ENCODE data around the gene PTPN3. TPM values are rescaled to one million over a fixed set of nuclear protein-coding genes. Genes with fewer than 3 reads are reported as not detected.

PTPN3 gene
- total and polyA plus RNA-seq, 7 experiments from 2014 or later, result 0.89 TPM; not detected in 6

DNA sequence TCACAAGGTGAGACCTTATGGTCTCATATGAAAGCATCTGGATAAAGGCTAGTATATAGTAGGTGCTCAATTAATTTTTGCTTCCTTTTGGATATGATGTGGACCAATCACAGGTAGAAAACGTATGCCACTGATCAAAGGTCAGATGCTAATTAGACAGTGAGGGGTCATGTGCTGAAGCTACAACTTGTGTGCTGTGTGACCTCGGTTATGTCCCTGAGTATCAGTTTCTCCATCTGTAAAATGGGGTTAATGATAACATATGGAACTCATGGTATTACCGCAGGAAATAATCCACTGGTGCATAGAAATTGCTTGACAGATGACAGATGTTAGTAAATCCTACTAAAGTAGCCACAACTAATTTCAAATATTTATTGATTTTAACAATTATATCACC is 62.0 kb downstream of the PTPN3 start:
- H3K27ac Mint-ChIP-seq, result no peak overlapping the region
- POLR2A ChIA-PET, result no interaction called here
- no peak for ATAC-seq

DNA sequence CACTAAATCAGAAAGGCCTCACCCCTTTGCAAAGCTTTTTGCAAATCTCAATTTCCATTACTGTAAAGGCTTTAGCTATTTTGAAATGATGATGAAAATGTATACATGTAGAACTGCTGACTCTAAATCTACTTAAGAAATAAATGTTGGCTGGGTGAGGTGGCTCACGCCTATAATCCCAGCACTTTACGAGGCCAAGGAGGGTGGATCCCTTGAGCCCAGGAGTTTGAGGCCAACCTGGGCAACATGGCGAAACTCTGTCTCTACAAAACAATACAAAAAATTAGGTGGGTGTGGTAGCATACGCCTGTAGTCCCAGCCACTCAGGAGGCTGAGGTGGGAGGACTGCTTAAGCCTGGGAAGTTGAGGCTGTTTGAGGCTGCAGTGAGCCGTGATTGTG is 64.6 kb downstream of the PTPN3 start:
- peaks cover 0 to 3% (median 0%) of the 10 kb centered on the region in 11 donors for H3K9me3 Mint-ChIP-seq
- ChIA-PET CTCF (no interaction called here), POLR2A (no interaction called here)
- DNase-seq (no peak), ATAC-seq (no peak)
- H3K36me3 ChIP-seq (ENCODE audit: control insufficient read depth in 2 of 3, insufficient read depth in 3 of 3, low read length in 3 of 3), result no peaks in the 10 kb centered on the region
- H3K4me3 Mint-ChIP-seq, result no peak overlapping the region
- H3K27me3 ChIP-seq (ENCODE audit: control insufficient read depth in 2 of 2, insufficient read depth in 2 of 2, low read length in 2 of 2), result no peaks in the 10 kb centered on the region
- H3K27ac ChIP-seq (ENCODE audit: low read depth, low read length), result no peak overlapping the region
- no peaks in the 10 kb centered on the region for H3K4me1 Mint-ChIP-seq
- H3K27me3 Mint-ChIP-seq, result peaks cover 8 to 27% (median 14%) of the 10 kb centered on the region in 5 donors
- H3K9me3 ChIP-seq (ENCODE audit: control insufficient read depth in 2 of 3, low read length in 3 of 3), result no peaks in the 10 kb centered on the region
- H3K4me3 ChIP-seq (ENCODE audit: low read length), result no peak overlapping the region
- no peak overlapping the region for H3K27ac Mint-ChIP-seq
- no peaks in the 10 kb centered on the region for H3K4me1 ChIP-seq (ENCODE audit: control insufficient read depth in 2 of 2, insufficient read depth in 2 of 2, low read length in 2 of 2)
- H3K36me3 Mint-ChIP-seq, result no peaks in the 10 kb centered on the region
- intact Hi-C loops (cut with micrococcal nuclease), result no loop called here

More for the DNA sequence above, 62.0 kb downstream of the PTPN3 start:
- Histone ChIP-seq H3K9me3 (ENCODE audit: control insufficient read depth in 2 of 3, low read length in 3 of 3) (no peaks in the 10 kb centered on the region), H3K27ac (ENCODE audit: low read depth, low read length) (no peak overlapping the region), H3K4me1 (ENCODE audit: control insufficient read depth in 2 of 2, insufficient read depth in 2 of 2, low read length in 2 of 2) (peaks cover 0 to 3% of the 10 kb centered on the region in 2 donors), H3K27me3 (ENCODE audit: control insufficient read depth in 2 of 2, insufficient read depth in 2 of 2, low read length in 2 of 2) (no peaks in the 10 kb centered on the region), H3K36me3 (ENCODE audit: control insufficient read depth in 2 of 3, insufficient read depth in 3 of 3, low read length in 3 of 3) (no peaks in the 10 kb centered on the region), H3K4me3 (ENCODE audit: low read length) (no peak overlapping the region)
- no peak for DNase-seq
- intact Hi-C loops (cut with micrococcal nuclease), result no loop called here
- no peak overlapping the region for H3K4me3 Mint-ChIP-seq
- H3K4me1 Mint-ChIP-seq, result peaks cover 6 to 17% (median 11%) of the 10 kb centered on the region in 7 donors
- CTCF ChIA-PET, result no interaction called here
- peaks cover 11 to 31% (median 20%) of the 10 kb centered on the region in 5 donors for H3K27me3 Mint-ChIP-seq
- H3K36me3 Mint-ChIP-seq, result no peaks in the 10 kb centered on the region
- H3K9me3 Mint-ChIP-seq, result peaks cover 0 to 4% (median 0%) of the 10 kb centered on the region in 11 donors

DNA sequence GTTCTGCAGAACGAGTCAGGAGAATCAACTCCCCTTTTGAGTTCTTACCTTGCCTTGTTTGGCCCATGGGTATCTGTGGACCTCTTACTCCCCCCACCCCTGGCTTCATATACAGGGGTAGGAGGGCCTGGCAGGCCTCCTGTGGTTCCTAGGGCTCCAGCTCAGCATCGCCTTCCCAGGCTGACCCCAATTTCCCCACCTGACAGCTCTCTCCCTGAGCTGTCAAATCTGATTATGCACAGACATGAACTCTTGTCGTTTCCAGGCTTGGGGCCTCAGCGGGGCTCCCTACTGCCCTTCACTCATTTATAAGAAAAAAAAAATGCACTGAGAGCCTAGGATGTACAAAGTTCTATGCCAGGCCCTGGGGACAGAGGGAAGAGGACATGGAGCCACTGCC is 67.9 kb downstream of the PTPN3 start:
- intact Hi-C loops (cut with micrococcal nuclease), result no loop called here
- ATAC-seq (no peak), DNase-seq (no peak)
- H3K4me3 ChIP-seq (ENCODE audit: low read length), result no peak overlapping the region
- ChIA-PET POLR2A (interaction anchor here (0.6 kb wide), 1 partner anchor 17 kb away, joined by 3 read pairs; no protein-coding TSS in a partner anchor), CTCF (no interaction called here)
- H3K9me3 Mint-ChIP-seq, result peaks cover 0 to 3% (median 0%) of the 10 kb centered on the region in 11 donors
- H3K27ac ChIP-seq (ENCODE audit: low read depth, low read length), result no peak overlapping the region
- no peak overlapping the region for H3K4me3 Mint-ChIP-seq
- H3K9me3 ChIP-seq (ENCODE audit: control insufficient read depth in 2 of 3, low read length in 3 of 3), result no peaks in the 10 kb centered on the region
- H3K36me3 ChIP-seq (ENCODE audit: control insufficient read depth in 2 of 3, insufficient read depth in 3 of 3, low read length in 3 of 3), result no peaks in the 10 kb centered on the region
- H3K4me1 ChIP-seq (ENCODE audit: control insufficient read depth in 2 of 2, insufficient read depth in 2 of 2, low read length in 2 of 2), result no peaks in the 10 kb centered on the region
- H3K36me3 Mint-ChIP-seq, result no peaks in the 10 kb centered on the region
- H3K27me3 ChIP-seq (ENCODE audit: control insufficient read depth in 2 of 2, insufficient read depth in 2 of 2, low read length in 2 of 2), result no peaks in the 10 kb centered on the region
- no peaks in the 10 kb centered on the region for H3K4me1 Mint-ChIP-seq
- H3K27ac Mint-ChIP-seq, result no peak overlapping the region
- peaks cover 0 to 22% (median 5%) of the 10 kb centered on the region in 5 donors for H3K27me3 Mint-ChIP-seq

DNA sequence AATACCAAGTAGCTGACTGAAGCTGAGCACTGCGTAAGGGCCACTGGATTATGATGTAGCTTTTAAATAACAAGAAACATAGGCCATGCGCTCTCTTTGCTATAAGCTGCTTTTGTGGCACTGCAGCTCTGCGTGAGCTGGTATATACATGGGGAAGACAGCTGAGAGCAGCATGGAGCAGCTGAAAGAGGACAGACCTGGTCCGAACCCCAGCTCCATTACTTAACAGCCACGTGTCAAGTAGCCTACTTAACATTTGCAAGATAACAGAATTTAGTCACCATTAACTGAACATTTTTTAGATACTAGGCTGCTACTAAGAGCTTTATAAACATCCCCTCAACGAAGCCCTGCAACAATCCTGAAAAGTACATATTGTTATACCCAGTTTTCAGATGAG is 69.3 kb downstream of the PTPN3 start:
- H3K9me3 Mint-ChIP-seq, result peaks cover 0 to 3% (median 0%) of the 10 kb centered on the region in 11 donors
- H3K27ac Mint-ChIP-seq, result no peak overlapping the region
- no peak overlapping the region for H3K4me3 ChIP-seq (ENCODE audit: low read length)
- H3K9me3 ChIP-seq (ENCODE audit: control insufficient read depth in 2 of 3, low read length in 3 of 3), result no peaks in the 10 kb centered on the region
- H3K27ac ChIP-seq (ENCODE audit: low read depth, low read length), result no peak overlapping the region
- no peaks in the 10 kb centered on the region for H3K27me3 ChIP-seq (ENCODE audit: control insufficient read depth in 2 of 2, insufficient read depth in 2 of 2, low read length in 2 of 2)
- ChIA-PET POLR2A (no interaction called here), CTCF (no interaction called here)
- DNase-seq (no peak), ATAC-seq (no peak)
- no peaks in the 10 kb centered on the region for H3K4me1 ChIP-seq (ENCODE audit: control insufficient read depth in 2 of 2, insufficient read depth in 2 of 2, low read length in 2 of 2)
- no peaks in the 10 kb centered on the region for H3K36me3 Mint-ChIP-seq
- peaks cover 0 to 18% (median 0%) of the 10 kb centered on the region in 5 donors for H3K27me3 Mint-ChIP-seq
- intact Hi-C loops (cut with micrococcal nuclease), result no loop called here
- H3K36me3 ChIP-seq (ENCODE audit: control insufficient read depth in 2 of 3, insufficient read depth in 3 of 3, low read length in 3 of 3), result no peaks in the 10 kb centered on the region
- H3K4me1 Mint-ChIP-seq, result no peaks in the 10 kb centered on the region
- no peak overlapping the region for H3K4me3 Mint-ChIP-seq

DNA sequence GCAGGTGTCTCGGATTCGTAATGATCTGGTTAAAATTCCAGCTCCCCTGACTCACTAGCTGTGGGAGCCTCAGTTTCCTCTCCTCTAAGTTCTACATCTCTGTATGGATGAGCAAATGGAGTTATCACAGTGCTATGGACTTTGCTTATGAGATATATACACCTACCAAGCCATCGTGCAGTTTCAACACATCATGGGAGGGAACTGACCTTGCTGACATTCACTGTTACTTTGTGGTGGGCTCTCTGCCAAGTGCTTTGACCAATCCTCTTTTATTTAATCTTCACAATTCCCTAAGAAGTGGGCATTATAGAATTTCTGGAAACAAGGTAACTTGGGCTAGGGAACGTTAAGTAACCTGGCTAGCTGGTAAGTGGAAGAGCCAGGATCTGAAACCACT is 70.2 kb downstream of the PTPN3 start:
- no peak for DNase-seq
- no peaks in the 10 kb centered on the region for H3K4me1 Mint-ChIP-seq
- H3K4me3 Mint-ChIP-seq, result no peak overlapping the region
- no peaks in the 10 kb centered on the region for H3K9me3 ChIP-seq (ENCODE audit: control insufficient read depth in 2 of 3, low read length in 3 of 3)
- peaks cover 0 to 16% (median 0%) of the 10 kb centered on the region in 5 donors for H3K27me3 Mint-ChIP-seq
- no peak for ATAC-seq
- no peak overlapping the region for H3K4me3 ChIP-seq (ENCODE audit: low read length)
- POLR2A ChIA-PET, result no interaction called here
- H3K4me1 ChIP-seq (ENCODE audit: control insufficient read depth in 2 of 2, insufficient read depth in 2 of 2, low read length in 2 of 2), result no peaks in the 10 kb centered on the region
- H3K27ac Mint-ChIP-seq, result no peak overlapping the region
- intact Hi-C loops (cut with micrococcal nuclease), result no loop called here
- no peaks in the 10 kb centered on the region for H3K36me3 ChIP-seq (ENCODE audit: control insufficient read depth in 2 of 3, insufficient read depth in 3 of 3, low read length in 3 of 3)
- no peaks in the 10 kb centered on the region for H3K27me3 ChIP-seq (ENCODE audit: control insufficient read depth in 2 of 2, insufficient read depth in 2 of 2, low read length in 2 of 2)
- no peaks in the 10 kb centered on the region for H3K36me3 Mint-ChIP-seq
- H3K9me3 Mint-ChIP-seq, result peaks cover 0 to 3% (median 0%) of the 10 kb centered on the region in 11 donors
- no peak overlapping the region for H3K27ac ChIP-seq (ENCODE audit: low read depth, low read length)
- CTCF ChIA-PET, result interaction anchor here (0.5 kb wide), 1 partner anchor 1879 kb away, joined by 3 read pairs; no protein-coding TSS in a partner anchor

DNA sequence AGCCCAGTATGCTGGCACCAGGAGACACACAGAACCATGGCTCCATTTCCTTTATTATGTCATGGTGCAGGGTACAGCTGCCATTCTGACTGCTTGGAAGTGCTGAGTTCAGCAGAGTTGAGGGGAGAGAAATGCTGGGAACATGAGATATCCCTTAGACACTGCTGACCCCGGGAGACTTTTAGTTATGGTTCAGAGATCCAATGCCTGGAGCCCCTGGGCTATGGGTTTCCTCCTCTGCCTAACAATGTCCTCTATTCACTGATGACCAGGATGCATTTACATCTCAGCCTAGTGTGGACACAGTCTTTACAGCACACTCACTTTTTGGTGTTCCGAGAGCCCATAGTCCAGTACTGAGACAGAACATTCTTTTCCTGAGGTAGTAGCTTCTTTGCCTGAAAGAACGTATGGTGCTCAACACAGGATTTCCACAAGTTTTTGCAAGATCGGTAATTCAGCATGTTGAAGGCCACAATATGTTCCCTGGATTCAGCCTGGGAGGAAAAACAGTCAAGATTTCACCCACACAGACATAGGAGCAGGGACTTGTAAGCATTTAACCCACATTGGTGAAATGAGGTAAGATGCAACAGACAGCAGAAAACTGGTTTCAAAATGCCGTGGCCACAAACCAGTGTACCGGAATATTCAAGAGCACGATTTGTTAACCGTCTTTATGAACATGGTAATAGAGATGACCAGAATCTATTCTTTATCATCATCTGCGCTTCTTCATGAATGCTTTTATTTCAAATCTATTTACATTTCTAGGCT is 71.3 kb downstream of the PTPN3 start:
- H3K27ac Mint-ChIP-seq, result no peak overlapping the region
- H3K4me3 ChIP-seq (ENCODE audit: low read length), result no peak overlapping the region
- no peaks in the 10 kb centered on the region for H3K36me3 Mint-ChIP-seq
- no peak overlapping the region for H3K4me3 Mint-ChIP-seq
- intact Hi-C loops (cut with micrococcal nuclease), result no loop called here
- H3K27me3 ChIP-seq (ENCODE audit: control insufficient read depth in 2 of 2, insufficient read depth in 2 of 2, low read length in 2 of 2), result no peaks in the 10 kb centered on the region
- H3K4me1 Mint-ChIP-seq, result no peaks in the 10 kb centered on the region
- no peak overlapping the region for H3K27ac ChIP-seq (ENCODE audit: low read depth, low read length)
- CTCF ChIA-PET, result no interaction called here
- POLR2A ChIA-PET, result no interaction called here
- no peaks in the 10 kb centered on the region for H3K36me3 ChIP-seq (ENCODE audit: control insufficient read depth in 2 of 3, insufficient read depth in 3 of 3, low read length in 3 of 3)
- ATAC-seq (no peak), DNase-seq (no peak)
- H3K9me3 ChIP-seq (ENCODE audit: control insufficient read depth in 2 of 3, low read length in 3 of 3), result no peaks in the 10 kb centered on the region
- no peaks in the 10 kb centered on the region for H3K9me3 Mint-ChIP-seq
- H3K27me3 Mint-ChIP-seq, result peaks cover 0 to 16% (median 0%) of the 10 kb centered on the region in 5 donors
- no peaks in the 10 kb centered on the region for H3K4me1 ChIP-seq (ENCODE audit: control insufficient read depth in 2 of 2, insufficient read depth in 2 of 2, low read length in 2 of 2)

DNA sequence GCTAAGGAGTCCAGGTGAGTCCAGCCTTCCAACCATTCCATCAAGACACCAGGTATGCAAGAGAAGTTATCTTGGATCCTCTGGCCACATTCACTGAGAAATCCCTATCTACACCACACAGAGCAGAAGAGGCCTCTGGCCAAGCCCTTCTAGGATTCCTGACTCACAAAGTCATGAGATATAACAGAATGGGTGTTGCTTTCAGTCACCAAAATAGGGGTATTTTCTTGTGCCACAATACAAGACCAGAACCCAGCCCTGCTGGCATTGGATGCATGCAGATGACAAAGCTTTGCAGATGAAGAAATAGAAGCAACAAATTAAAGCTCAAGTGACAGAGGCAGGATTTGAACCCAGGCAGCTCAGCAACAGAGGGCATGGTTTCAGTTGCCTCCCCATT is 73.5 kb downstream of the PTPN3 start:
- no peak overlapping the region for H3K27ac ChIP-seq (ENCODE audit: low read depth, low read length)
- no peak for ATAC-seq
- H3K4me3 ChIP-seq (ENCODE audit: low read length), result no peak overlapping the region
- H3K27me3 ChIP-seq (ENCODE audit: control insufficient read depth in 2 of 2, insufficient read depth in 2 of 2, low read length in 2 of 2), result no peaks in the 10 kb centered on the region
- intact Hi-C loops (cut with micrococcal nuclease), result no loop called here
- H3K36me3 ChIP-seq (ENCODE audit: control insufficient read depth in 2 of 3, insufficient read depth in 3 of 3, low read length in 3 of 3), result no peaks in the 10 kb centered on the region
- Mint-ChIP-seq H3K27me3 (peaks cover 0 to 24% (median 6%) of the 10 kb centered on the region in 5 donors), H3K4me1 (no peaks in the 10 kb centered on the region), H3K4me3 (no peak overlapping the region), H3K36me3 (no peaks in the 10 kb centered on the region), H3K27ac (no peak overlapping the region), H3K9me3 (no peaks in the 10 kb centered on the region)
- no peak for DNase-seq
- H3K4me1 ChIP-seq (ENCODE audit: control insufficient read depth in 2 of 2, insufficient read depth in 2 of 2, low read length in 2 of 2), result no peaks in the 10 kb centered on the region
- CTCF ChIA-PET, result no interaction called here
- H3K9me3 ChIP-seq (ENCODE audit: control insufficient read depth in 2 of 3, low read length in 3 of 3), result no peaks in the 10 kb centered on the region
- POLR2A ChIA-PET, result no interaction called here

All from naive thymus-derived CD4-positive, alpha-beta T cell (primary cell).